T47D (cell line): ENCODE results near the gene DTL.
"Not testable (repeated sequence)": the region's sequence is repeated elsewhere in the genome, so short reads cannot be mapped to it uniquely, and the experiment has no call there.

Source experiments
- DNase-seq, 2 experiments: peaks; one replicate each; pipeline versions ENCODE4 v3.0.0 to v3.0.0-alpha.2; 2011 to 2012; ENCODE audit warnings: low read depth in 1 of 2, low spot score in 1 of 2
- JUND ChIP-seq: IDR thresholded peaks from 2 replicates; pipeline ENCODE4 v1.6.1; 2012; ENCODE audit warnings: low read depth
- in situ Hi-C: cut with HindIII; loops from 2 replicates; pipeline ENCODE4 v1.10.0; 2016; ENCODE audit warnings: low sequenced_read_pairs, low pct_unique_long_range_greater_than_20kb

Gene DTL, protein sequence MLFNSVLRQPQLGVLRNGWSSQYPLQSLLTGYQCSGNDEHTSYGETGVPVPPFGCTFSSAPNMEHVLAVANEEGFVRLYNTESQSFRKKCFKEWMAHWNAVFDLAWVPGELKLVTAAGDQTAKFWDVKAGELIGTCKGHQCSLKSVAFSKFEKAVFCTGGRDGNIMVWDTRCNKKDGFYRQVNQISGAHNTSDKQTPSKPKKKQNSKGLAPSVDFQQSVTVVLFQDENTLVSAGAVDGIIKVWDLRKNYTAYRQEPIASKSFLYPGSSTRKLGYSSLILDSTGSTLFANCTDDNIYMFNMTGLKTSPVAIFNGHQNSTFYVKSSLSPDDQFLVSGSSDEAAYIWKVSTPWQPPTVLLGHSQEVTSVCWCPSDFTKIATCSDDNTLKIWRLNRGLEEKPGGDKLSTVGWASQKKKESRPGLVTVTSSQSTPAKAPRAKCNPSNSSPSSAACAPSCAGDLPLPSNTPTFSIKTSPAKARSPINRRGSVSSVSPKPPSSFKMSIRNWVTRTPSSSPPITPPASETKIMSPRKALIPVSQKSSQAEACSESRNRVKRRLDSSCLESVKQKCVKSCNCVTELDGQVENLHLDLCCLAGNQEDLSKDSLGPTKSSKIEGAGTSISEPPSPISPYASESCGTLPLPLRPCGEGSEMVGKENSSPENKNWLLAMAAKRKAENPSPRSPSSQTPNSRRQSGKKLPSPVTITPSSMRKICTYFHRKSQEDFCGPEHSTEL

DNA sequence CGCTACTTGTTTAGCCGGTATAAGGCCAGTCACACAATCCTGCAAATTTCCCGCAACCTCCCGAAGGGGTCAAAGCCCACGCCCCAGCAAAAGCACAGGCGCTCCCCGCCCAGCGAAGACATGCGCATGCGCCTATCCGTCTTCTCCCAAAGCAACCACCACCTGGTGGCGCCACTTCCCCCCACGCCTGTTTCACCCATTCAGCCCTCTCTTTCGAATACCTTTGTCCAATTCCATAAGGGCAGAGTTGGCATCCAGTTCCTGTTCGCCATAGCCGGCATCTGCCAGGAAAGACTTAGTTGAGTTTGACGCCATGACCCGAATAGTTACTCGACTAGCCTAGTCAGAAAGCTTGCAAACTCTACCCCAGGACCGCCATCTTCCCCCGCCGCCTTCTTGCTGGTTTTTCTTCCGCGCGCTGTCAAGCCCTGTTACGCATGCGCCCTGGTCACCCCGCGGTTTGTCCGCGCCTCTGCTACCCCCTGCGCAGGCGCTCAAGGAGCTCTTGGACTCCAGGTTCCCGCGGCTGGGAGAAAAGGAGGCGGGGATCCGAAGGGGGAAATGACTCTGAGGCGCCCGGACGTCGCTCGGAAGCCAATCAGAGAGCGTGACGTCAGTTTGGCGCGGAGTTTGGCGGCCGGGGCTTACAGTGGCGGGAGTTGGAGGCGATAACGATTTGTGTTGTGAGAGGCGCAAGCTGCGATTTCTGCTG lies at the start of gene DTL, which contains the start of gene INTS7:
TSS of gene DTL (plus strand) at position 626 of the 712 bp plus-strand sequence. CDS start 143 bp downstream, outside the sequence.
TSS of gene INTS7 (minus strand) at position 435 of the 712 bp plus-strand sequence. CDS start at position 315, 120 bp downstream.
- in situ Hi-C loops, result no loop called here
- peak; percentile 97 to 100 for DNase-seq
- no peak for TF ChIP-seq JUND

DNA sequence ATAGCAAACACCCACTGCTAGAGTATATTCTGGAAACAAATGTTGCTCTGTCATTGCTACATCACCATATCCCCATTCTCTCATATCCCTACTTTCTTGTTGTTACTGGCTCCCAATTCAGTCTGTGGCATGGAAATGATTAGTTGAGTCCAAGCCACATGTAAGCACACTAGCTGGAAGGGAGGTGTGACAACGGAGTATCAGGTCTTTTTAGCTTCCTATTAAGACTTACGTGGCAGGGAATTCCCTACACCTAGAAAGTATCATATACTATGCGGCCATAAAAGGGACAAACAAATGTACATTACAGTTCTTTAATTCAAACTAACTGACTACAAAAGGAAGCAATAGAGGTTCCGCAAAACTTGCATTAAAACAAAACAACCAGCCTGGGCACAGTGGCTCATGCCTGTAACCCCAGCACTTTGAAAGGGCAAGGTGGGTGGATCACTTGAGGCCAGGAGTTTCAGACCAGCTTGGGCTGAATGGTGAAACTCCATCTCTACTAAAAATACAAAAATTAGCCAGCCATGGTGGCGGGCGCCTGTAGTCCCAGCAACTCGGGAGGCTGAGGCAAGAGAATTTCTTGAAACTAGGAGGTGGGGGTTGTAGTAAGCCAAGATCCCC lies 48.8 kb upstream of the DTL start:
- no peak for TF ChIP-seq JUND
- in situ Hi-C loops, result no loop called here
- no peak for DNase-seq

DNA sequence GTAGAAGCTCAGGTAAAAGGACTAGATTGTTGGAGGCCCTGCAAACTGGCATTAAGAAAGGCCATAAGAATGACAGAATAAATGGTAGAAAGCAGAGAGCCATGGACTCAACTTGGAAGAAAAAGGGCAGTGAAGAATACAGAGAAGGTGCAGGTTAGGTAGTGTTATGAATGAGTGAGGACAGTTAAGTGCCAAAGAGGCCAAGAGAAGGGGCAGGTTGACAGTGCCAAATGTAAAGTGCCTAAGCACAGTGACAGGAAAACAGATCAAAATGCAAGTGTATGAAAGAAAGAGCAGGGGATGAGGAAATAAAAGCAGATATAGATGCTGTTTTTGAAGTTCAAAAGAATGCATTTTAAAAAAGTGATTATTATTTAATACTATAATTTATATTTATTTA lies 43.9 kb upstream of the DTL start:
- no peak for DNase-seq
- TF ChIP-seq JUND, result no peak
- in situ Hi-C loops, result no loop called here

DNA sequence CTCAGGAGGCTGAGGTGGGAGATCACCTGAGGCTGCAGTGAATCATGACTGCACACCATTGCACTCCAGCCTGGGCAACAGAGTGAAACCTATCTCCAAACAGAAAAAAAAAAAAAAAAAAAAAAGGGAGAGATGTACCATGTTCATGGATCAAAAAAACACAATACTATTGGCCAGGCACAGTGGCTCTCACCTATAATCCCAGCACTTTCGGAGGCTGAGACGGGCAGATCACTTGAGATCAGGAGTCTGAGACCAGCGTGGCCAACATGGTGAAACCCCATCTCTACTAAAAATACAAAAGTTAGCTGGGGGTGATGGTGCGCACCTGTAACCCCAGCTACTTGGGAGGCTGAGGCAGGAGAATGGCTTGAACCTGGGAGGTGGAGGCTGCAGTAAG lies 38.1 kb upstream of the DTL start:
- in situ Hi-C loops, DNase-seq: not testable (repeated sequence)

DNA sequence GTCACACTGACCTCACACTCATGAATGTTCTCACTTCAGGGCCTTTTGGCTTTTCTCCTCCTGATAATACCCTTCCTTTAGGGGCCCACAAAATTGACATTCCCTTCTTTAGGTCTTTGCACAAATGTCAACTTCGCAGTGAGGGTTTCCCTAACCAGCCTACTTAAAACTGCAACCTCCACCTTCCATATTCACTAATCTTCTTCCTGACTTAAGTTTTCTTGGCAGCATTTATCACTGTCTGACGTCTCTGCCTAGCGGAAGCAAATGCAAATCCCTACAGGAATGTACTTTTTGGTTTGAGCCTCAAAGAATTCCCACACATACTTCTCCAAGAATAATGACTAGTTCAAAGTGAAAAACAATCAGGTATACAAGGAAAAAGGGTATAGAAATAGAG lies 33.0 kb upstream of the DTL start:
- no peak for TF ChIP-seq JUND
- no peak for DNase-seq
- in situ Hi-C loops, result no loop called here

DNA sequence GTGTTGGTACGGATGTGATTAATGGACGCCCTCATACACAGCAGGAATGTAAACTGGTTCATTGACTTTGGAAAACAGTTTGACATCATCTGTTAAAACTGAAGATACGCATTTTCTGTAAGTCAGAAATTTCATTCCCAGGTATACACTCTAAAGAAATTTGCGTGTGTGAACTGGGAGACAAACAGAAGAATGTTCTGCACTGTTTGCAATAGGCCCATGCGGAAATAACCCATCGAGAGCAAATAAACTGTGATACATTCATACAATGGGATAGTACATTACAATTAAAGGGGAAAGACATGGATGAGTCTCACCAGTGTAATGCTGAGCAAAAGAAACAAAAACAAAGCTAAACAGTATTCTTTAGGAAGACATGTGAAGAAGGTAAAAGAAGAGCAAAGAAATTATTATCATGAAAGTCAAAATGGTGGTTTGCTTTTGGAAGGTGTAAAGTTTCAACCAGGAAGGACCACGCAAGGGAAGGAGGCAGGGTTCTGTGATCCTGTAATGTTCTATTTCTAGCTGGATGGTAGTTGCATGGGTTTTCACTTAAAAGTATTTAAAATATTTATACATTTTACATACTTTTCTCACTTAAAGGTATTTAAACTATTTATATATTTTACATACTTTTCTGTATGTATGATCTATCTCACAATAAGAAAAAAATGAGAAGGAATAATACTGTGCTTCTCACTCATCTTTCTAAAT lies 30.5 kb upstream of the DTL start:
- in situ Hi-C loops, result no loop called here
- TF ChIP-seq JUND, result no peak
- peak in 1 of 2 experiments; percentile 6 for DNase-seq

DNA sequence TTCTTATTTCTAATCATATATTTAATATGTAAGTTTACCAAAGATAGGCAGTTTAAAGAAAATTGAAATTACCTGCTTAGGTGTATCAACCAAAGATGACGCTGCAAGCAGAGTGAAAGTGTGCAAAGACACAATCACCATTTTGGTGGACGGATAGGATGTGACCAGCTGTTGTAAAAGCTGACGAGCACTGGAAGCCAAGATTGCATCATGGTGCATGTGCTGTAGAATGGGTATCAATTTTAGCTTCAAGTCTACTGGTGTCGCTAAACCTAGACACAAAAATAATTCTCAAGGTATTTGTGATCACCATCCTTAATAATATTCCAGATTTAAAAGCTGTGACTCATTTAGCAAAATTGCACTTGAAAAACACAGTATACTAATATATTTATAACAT lies 28.4 kb upstream of the DTL start:
- DNase-seq, result no peak
- no peak for TF ChIP-seq JUND
- in situ Hi-C loops, result no loop called here

DNA sequence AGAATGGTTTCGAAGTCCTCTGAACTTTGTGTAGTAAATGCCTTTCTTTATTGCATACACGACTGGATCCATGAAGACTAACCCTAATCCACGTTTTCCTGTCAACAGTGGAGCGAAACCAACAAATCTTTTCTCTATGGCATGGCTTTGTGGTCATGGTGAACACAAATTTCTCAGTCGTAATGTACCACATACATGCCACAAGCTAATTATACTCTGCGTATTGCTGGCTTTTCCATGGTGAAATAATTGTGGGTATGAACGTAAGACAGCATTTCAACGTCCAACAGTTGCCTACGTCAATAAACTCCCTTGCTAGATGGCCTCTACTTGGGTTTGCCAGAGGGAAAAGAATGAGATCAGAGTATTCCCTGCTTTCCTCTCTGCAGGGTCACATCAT lies 27.7 kb upstream of the DTL start:
- in situ Hi-C loops, result no loop called here
- DNase-seq, result no peak
- TF ChIP-seq JUND, result no peak

DNA sequence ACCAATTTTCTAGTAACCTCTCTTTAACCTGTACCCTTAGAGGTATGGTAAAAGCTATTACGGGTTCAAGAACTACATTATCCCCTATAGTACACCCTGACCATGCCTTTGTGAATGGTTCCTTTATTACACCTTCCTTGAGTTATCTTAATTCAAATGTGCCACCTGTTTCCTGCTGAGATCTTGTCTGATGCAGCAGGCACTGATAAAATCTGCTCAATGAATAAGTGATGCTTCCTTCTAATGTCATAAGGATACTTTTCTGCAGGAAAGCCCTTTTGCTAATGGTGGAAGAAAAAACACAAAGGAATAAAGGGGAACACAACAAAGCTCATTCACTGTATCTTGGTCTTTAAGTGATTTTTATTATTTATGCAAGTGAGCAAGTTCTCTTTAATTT lies 26.0 kb upstream of the DTL start:
- in situ Hi-C loops, result no loop called here
- no peak for TF ChIP-seq JUND
- no peak for DNase-seq

DNA sequence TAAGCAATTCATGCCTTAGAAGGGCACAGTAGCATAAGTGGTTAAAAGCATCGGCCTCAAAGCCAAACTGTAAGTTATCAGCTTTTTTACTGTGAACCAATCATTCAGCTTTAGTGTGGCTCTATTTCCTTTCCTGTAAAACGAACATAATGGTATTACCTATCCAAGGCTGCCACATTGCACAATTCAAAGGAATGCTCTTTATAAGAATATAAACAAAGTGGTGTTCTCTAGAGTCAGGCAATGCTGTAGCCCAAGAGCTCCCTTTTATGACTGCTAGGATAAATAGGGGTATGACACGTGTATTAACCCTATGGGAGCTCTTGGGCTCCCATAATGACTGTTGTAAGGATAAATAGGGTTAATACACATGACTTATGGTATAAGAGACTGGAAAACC lies 25.5 kb upstream of the DTL start:
- in situ Hi-C loops, result no loop called here
- no peak for TF ChIP-seq JUND

DNA sequence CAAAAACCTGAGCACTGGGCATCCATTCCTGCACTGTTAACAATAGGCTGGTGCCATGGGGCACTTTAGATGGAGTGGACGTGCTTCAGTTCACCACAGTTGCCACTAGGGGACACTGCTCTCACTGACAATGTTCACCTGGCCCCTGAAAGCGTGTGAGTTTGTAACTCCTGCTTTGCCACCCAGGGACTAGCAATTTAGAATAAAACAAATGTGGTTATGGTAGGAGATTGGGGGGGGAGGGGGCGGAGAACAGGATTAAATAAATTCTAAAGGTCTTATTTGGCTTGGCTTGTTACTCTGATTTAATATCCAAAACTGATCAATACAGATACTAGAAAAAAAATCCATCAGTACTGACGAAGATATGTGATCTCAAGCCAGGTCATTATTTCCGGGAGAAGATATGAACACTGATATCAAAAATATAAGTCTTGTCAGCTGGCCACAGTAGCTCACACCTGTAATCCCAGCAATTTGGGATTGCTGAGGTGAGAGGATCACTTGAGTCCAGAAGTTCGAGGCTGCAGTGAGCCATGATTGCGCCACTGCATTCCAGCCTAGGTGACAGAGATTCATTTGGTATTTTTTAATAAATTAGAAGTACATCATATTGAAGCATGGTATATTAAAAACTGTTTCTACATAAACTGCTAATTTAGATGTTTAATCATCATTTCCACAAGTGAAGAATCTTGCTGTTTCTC lies 23.4 kb upstream of the DTL start:
- peak; percentile 67 to 86 for DNase-seq
- no peak for TF ChIP-seq JUND
- in situ Hi-C loops, result no loop called here

More for the DNA sequence above, 25.5 kb upstream of the DTL start:
- DNase-seq, result no peak
